OCI-LY3 (cell line): ENCODE data around the gene SPDEF.

ENCODE experiments used
- EZH2phosphoT487 ChIP-seq: fragments of 200-600 bp; shearing (Covaris generic); IDR thresholded peaks from 2 replicates; pipeline ENCODE4 v1.6.1; 2018; ENCODE audit warnings: antibody characterized with exemption, mixed run types, low read depth
- TF ChIP-seq, protein P1 (sequence below): fragments of 200-600, 300-600 bp; sonication (generic); IDR thresholded peaks from 2 replicates; pipeline ENCODE4 v1.5.1; 2014; ENCODE audit warnings: antibody characterized with exemption, low read length, low read depth

DNA sequence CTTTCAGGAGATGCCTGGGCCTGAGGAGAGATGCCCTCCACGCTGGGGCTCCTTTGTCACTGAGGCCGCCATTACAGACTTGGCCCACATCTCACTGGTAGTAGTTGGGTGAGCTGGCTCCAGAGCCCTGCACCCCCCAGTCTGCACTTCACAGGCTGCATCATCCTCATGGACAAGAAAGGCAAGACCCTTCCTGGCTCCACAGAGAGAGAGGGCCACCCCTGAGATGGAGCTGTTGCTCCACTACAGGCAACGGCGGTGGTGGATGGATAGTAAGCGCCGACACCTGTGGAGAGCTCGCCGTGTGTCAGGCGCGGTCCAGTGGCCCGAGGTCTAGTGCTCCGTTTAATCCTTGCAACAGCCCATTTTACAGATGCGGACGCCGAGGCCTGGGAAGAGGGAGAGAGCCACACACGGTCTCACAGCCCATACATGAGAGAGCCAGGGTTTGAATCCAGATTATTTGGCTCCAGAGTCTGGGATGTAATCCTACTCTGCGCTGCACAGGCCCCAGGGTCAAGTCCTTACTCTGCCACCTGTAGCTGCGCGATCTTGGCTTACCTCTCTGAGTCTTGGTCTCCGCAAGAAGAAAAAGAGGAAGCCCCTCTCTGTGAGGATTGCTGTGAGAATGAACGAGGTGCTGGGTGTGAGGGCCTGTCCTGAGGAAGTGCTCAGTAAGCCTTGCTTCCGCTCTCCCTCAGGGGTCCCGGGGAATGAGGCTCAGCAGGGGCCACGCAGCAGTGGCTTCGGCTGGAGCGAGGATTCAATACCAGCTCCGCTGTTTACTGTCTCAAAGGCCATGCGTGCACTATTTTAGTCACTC is 34.5 kb downstream of the SPDEF start:
- TF ChIP-seq, protein P1, sequence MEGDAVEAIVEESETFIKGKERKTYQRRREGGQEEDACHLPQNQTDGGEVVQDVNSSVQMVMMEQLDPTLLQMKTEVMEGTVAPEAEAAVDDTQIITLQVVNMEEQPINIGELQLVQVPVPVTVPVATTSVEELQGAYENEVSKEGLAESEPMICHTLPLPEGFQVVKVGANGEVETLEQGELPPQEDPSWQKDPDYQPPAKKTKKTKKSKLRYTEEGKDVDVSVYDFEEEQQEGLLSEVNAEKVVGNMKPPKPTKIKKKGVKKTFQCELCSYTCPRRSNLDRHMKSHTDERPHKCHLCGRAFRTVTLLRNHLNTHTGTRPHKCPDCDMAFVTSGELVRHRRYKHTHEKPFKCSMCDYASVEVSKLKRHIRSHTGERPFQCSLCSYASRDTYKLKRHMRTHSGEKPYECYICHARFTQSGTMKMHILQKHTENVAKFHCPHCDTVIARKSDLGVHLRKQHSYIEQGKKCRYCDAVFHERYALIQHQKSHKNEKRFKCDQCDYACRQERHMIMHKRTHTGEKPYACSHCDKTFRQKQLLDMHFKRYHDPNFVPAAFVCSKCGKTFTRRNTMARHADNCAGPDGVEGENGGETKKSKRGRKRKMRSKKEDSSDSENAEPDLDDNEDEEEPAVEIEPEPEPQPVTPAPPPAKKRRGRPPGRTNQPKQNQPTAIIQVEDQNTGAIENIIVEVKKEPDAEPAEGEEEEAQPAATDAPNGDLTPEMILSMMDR: no peak
- no peak for TF ChIP-seq EZH2phosphoT487
